Thyroid gland (tissue), 4 donors: ENCODE data around the gene CACNA1G.

Experiments
- POLR2A ChIP-seq, 2 donors: fragments of 450-650 bp; IDR thresholded peaks; one replicate each; pipeline ENCODE4 v1.6.1; 2017; ENCODE audit warnings: antibody characterized with exemption in 2 of 2, mild to moderate bottlenecking in 2 of 2, moderate library complexity in 1 of 2
- TF ChIP-seq, protein P1 (sequence below), 6 experiments: fragments of 200-600 bp in 3 of 6; fragments of 450-650 bp in 3 of 6; sonication (generic) in 3 of 6; IDR thresholded peaks; one replicate each; pipeline ENCODE4 v1.5.1; 2016 to 2019; ENCODE audit warnings: antibody characterized with exemption in 6 of 6, mild to moderate bottlenecking in 2 of 6, inconsistent platforms in 1 of 6, moderate library complexity in 1 of 6

DNA sequence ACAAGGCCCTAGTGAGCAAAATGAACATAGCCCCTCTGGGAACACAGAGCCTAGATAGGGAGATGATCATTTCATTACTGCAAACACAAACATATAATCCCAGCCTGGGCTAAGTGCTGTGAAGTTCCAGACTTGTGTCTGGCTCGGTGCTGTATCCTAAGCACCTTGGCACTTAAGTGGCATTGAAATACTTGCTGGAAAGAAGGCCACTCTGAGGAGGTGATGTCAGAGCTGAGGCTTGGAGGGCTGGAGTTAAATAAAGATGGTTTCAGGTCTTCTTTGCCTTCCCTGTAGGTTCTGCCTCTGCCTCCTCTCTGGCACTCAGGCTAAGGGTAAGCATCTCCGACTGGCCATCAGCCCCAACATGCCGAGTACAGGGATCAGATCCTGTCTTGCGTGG is 2.4 kb upstream of the CACNA1G start:
- TF ChIP-seq POLR2A (IDR thresholded peaks at IDR 0.05) = no peak
- TF ChIP-seq, protein P1, sequence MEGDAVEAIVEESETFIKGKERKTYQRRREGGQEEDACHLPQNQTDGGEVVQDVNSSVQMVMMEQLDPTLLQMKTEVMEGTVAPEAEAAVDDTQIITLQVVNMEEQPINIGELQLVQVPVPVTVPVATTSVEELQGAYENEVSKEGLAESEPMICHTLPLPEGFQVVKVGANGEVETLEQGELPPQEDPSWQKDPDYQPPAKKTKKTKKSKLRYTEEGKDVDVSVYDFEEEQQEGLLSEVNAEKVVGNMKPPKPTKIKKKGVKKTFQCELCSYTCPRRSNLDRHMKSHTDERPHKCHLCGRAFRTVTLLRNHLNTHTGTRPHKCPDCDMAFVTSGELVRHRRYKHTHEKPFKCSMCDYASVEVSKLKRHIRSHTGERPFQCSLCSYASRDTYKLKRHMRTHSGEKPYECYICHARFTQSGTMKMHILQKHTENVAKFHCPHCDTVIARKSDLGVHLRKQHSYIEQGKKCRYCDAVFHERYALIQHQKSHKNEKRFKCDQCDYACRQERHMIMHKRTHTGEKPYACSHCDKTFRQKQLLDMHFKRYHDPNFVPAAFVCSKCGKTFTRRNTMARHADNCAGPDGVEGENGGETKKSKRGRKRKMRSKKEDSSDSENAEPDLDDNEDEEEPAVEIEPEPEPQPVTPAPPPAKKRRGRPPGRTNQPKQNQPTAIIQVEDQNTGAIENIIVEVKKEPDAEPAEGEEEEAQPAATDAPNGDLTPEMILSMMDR (IDR thresholded peaks at IDR 0.05) = no peak
